Sciatic nerve (tissue), 2 donors: ENCODE measurements around the gene GAP43. TPM values are rescaled to one million over a fixed set of nuclear protein-coding genes. Genes with fewer than 3 reads are reported as not detected.

Source experiments
- ATAC-seq: fragments of 200-7000 bp; cut with Tn5 transposase; one replicate; pipeline ENCODE4 v1.9.1; 2020; ENCODE audit warnings: mild to moderate bottlenecking, moderate library complexity
- DNase-seq: peaks from one replicate; pipeline ENCODE4 v3.0.0-alpha.2; 2020; ENCODE audit warnings: low spot score
- intact Hi-C: fragments of 100-400 bp; cut with DNase I; formaldehyde crosslinking; loops from one replicate; pipeline ENCODE4 v1.14.2; 2022
- total RNA-seq: library from RNA; stranded (reverse); fragmentation: NEBNext Ultra II Directional; extraction: Animal tissue kit (Norgen Biotek cat#: 25700); gene quantifications from one replicate; pipeline ENCODE4 v1.2.1, GENCODE V29; 2021
- donor health status: DM: no; HTN: no; CAD: no.
- donor health status: DM: no; HTN: no; CAD: no.

The GAP43 gene
- total RNA-seq, 1 donor from 2014 or later: 6.0 TPM

GRCh38 chr3:115626006-115626409 is 2.7 kb downstream of the GAP43 start:
- DNase-seq: no peak
- intact Hi-C loops: no loop called here

DNA sequence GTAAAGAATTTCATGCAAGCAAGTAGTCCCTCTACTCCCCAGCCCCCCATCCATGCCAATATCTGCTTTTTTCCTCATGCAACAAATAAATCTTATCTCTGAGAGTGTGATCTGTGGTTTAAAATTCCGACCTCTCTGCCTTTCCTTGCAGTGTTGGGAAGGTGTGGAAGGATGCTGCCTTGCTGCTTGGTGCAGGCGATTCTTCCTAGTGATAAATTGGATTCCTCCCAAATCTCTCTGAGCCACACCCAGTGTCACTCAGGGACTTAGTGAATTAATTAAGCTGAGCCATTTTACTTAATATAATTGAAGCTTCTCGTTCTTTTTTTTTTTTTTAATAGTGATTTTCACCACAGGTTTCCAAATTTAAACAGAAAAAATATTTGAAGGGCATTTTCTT is 3.4 kb downstream of the GAP43 start:
- DNase-seq: no peak
- intact Hi-C loops: no loop called here

More at GRCh38 chr3:115626006-115626409, 2.7 kb downstream of the GAP43 start:
- no peak for ATAC-seq

GRCh38 chr3:115627180-115628074 is 4.1 kb downstream of the GAP43 start:
- DNase-seq (no peak), ATAC-seq (no peak)
- intact Hi-C loops: no loop called here

More for the DNA sequence above, 3.4 kb downstream of the GAP43 start:
- no peak for ATAC-seq

- no peak for DNase-seq
- no peak for ATAC-seq
- intact Hi-C loops: no loop called here
Measured at GRCh38 chr3:115628075-115628412, 4.7 kb downstream of the GAP43 start.

DNA sequence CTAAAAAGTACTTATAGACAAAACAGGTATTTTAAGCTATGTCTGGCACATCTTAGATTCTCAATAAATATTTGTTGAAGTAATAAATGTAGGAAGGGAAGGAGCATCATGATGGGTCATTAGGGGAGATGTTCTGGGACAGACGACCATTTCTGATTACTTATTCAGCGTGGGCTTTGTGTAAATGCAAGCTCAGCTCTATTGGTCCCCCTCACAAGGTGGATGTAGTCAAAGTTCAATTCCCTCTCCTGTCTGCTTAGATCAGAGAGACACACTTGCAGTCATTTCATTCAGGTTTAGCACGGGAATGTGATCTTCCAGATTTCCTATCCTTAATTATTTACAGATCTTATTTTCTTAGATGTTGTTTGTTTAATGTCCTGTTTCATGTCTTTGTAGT is 7.5 kb downstream of the GAP43 start:
- intact Hi-C loops: no loop called here
- DNase-seq (no peak), ATAC-seq (no peak)

GRCh38 chr3:115632026-115632425 is 8.7 kb downstream of the GAP43 start:
- DNase-seq: no peak
- intact Hi-C loops: no loop called here

DNA sequence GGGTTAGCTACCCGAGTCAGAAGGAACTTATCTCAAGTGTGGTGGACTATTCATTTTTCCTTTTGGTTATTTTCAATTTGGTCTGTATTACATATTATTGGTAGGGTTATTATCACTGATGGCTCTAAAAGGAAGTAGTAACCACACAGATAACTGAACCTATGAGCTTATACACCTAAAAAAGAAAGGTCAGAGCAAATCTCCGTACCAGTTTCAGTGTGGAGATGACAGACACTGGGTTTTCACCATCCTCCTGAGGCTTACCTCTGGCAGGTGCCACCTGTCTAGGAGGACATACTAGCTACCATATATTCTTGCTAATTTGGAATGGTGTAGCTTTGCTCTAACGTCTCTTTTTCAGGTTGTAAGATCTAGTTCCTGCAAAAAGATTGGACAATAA is 10.2 kb downstream of the GAP43 start:
- ATAC-seq (no peak), DNase-seq (no peak)
- intact Hi-C loops: no loop called here

More at GRCh38 chr3:115632026-115632425, 8.7 kb downstream of the GAP43 start:
- no peak for ATAC-seq

DNA sequence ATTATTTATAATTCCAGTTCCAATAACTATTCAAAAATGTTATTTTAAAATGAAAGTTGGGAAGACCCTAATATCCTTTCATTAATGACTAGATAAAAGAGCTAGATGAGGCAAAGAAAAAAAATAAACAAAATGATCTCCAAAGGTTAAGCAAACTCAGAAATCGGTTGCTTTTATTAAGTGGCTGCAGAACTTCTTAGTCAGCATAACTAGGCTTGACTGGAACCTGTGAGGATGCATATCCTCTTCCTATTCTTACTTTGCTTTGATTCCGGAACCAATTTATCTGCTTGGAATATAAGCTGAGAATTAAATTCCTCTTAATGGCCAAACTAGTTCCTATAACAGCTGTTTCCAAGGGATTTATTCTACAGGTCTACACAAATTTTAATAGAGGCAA is 10.7 kb downstream of the GAP43 start:
- ATAC-seq (no peak), DNase-seq (no peak)
- intact Hi-C loops: no loop called here

DNA sequence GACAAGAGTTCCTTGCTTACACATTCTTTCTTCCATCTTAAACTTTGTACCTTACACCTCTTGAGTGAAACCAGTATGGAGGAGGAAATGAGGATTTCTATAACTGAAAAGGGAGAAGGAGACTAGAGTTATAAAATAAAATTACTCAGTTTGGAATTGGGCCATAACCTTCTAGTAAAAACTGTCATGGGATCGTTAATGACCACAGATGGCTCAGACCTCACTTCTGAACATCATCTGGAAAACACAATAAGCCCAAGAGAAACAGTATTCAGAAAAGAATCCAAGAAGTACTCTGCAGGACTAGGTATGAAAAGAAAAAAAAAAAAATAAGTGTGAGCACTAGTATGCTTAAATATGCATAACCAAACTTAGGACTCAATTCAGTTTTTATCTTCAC is 12.1 kb downstream of the GAP43 start:
- intact Hi-C loops: no loop called here
- no peak for ATAC-seq

GRCh38 chr3:115638241-115638640 is 14.9 kb downstream of the GAP43 start:
- intact Hi-C loops: no loop called here
- no peak for ATAC-seq
- no peak for DNase-seq

More for the DNA sequence above, 12.1 kb downstream of the GAP43 start:
- no peak for DNase-seq

- intact Hi-C loops: no loop called here
- ATAC-seq (no peak), DNase-seq (no peak)
Measured at GRCh38 chr3:115638991-115639390, 15.7 kb downstream of the GAP43 start.

GRCh38 chr3:115644391-115644790 is 21.1 kb downstream of the GAP43 start:
- intact Hi-C loops: no loop called here
- ATAC-seq (no peak), DNase-seq (no peak)

- DNase-seq (no peak), ATAC-seq (no peak)
- intact Hi-C loops: no loop called here
Measured at GRCh38 chr3:115646027-115646690, 22.8 kb downstream of the GAP43 start.

- DNase-seq (no peak), ATAC-seq (no peak)
- intact Hi-C loops: no loop called here
Measured at GRCh38 chr3:115648559-115648958, 25.2 kb downstream of the GAP43 start.

- intact Hi-C loops: no loop called here
- no peak for DNase-seq
- no peak for ATAC-seq
Measured at GRCh38 chr3:115651087-115651486, 27.8 kb downstream of the GAP43 start.

GRCh38 chr3:115651599-115651998 is 28.3 kb downstream of the GAP43 start:
- DNase-seq (no peak), ATAC-seq (no peak)
- intact Hi-C loops: no loop called here

DNA sequence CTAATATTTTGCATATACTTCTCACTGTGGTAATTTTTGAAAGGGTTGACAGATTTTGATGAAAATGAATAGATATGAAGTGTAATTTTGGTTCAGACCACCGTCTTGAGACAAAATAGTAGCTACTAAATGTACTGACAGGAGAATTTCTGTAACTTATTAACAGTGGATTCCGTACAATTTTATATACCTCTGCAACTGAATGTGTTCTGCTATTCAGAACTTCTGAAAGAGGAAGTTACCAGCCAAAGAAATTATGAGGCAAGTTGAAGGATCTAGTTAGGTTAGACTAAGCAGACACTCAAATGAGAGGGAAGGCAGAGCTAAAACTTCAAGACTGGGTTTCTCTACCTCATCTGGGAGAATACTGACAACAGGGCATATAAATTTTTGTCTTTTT is 29.4 kb downstream of the GAP43 start:
- intact Hi-C loops: no loop called here
- no peak for ATAC-seq

DNA sequence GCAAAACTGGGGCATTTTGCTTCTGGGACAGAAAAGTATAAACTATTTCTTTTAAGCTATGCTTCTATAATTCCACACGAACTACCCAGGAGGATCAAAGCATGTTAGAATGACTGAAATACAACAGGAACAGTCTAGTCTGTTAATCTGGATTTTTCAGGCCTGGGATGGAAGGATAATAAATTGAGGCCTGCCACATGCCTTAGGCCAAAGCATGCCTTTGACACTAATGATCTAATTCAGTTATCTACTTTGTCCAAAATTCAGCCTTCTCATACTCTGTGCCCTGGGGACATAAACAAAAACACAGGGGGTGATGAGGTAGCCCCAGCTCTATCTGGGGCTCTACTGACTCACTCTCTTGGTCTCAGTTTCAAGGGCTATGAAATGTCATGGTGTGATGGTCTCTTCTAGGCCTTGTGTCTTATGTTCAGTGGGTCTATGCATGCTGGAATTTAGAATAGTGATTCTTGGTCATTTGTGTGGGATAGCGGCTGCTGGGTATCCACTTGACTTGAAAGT is 32.5 kb downstream of the GAP43 start:
- ATAC-seq (no peak), DNase-seq (no peak)
- intact Hi-C loops: no loop called here

More for the DNA sequence above, 29.4 kb downstream of the GAP43 start:
- no peak for DNase-seq

- DNase-seq: no peak
- intact Hi-C loops: no loop called here
- ATAC-seq: no peak
Measured at GRCh38 chr3:115657168-115657567, 33.9 kb downstream of the GAP43 start.

DNA sequence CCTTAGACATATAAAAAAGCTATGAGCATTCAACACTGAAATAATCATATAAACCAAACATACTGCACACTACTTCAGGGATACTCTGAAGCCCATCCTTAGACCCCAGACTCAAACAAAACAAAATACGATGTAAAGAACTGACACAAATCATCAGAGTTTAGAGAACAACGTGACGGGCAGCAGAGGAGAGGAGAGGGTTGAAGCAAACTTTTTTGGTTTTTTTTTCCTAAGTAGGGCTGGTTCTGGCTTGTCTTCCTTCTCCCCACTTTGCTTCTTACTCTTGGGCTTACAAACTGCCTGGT is 34.7 kb downstream of the GAP43 start:
- intact Hi-C loops: no loop called here
- DNase-seq (no peak), ATAC-seq (no peak)
